Activated B cell treated with CpG ODN at 0.5 μM for 24 hours (primary cell): ENCODE results near the gene THSD4. TPM values are rescaled to one million over a fixed set of nuclear protein-coding genes. Genes with fewer than 3 reads are reported as not detected.
A peak's percentile ranks its signal among the peaks of the same experiment; 100 is the strongest.

Experiments used
- ATAC-seq: fragments of 200-7000 bp; cut with Tn5 transposase; one replicate; pipeline ENCODE4 v1.10.0; 2021; ENCODE audit warnings: low read depth, mild to moderate bottlenecking, moderate library complexity
- CTCF ChIA-PET: fragments of 350-600 bp; sonication (Branson Sonifier 250); formaldehyde crosslinking; loops from one replicate; lab custom pipeline; 2021; ENCODE audit warnings: antibody characterized with exemption; lab: Charles Lee
- POLR2A ChIA-PET: fragments of 350-600 bp; sonication (Branson Sonifier 250); formaldehyde crosslinking; loops from one replicate; lab custom pipeline; 2021; ENCODE audit warnings: antibody characterized with exemption; lab: Charles Lee
- DNase-seq: peaks from one replicate; pipeline ENCODE4 v3.0.0; 2022
- H3K27ac Mint-ChIP-seq: one replicate; pipeline ENCODE4 v1.8.0; 2020; ENCODE audit warnings: mixed read lengths
- H3K27me3 Mint-ChIP-seq: one replicate; pipeline ENCODE4 v1.8.0; 2021; ENCODE audit warnings: mixed read lengths
- H3K36me3 Mint-ChIP-seq: one replicate; pipeline ENCODE4 v1.8.0; 2021; ENCODE audit warnings: low read depth, mixed read lengths
- H3K4me1 Mint-ChIP-seq: one replicate; pipeline ENCODE4 v1.8.0; 2021; ENCODE audit warnings: mixed read lengths
- H3K4me3 Mint-ChIP-seq: one replicate; pipeline ENCODE4 v1.8.0; 2020; ENCODE audit warnings: mild to moderate bottlenecking, mixed read lengths
- H3K9me3 Mint-ChIP-seq: one replicate; pipeline ENCODE4 v1.8.0; 2020; ENCODE audit warnings: mixed read lengths
- CTCF ChIP-seq: fragments of 200-600 bp; IDR thresholded peaks from one replicate; pipeline ENCODE4 v1.8.0; 2022; ENCODE audit warnings: antibody characterized with exemption, mild to moderate bottlenecking
- intact Hi-C: fragments of 100-400 bp; cut with micrococcal nuclease; formaldehyde crosslinking; loops from one replicate; pipeline ENCODE4 v1.15.1; 2024
- total RNA-seq: library from RNA; stranded (reverse); gene quantifications from 2 replicates; pipeline ENCODE4 v1.2.3, GENCODE V29; 2022

The THSD4 gene
- total RNA-seq, 1 donor from 2014 or later = not detected

GRCh38 chr15:71776304-71776703 lies 661.0 kb downstream of the THSD4 start:
- CTCF ChIA-PET = interaction anchor here (1.8 kb wide), 1 partner anchor 380 kb away, joined by 7 read pairs; no protein-coding TSS in a partner anchor

GRCh38 chr15:71777216-71777943 lies 662.1 kb downstream of the THSD4 start:
- no peak for ATAC-seq
- Mint-ChIP-seq H3K9me3 (no peaks in the 10 kb centered on the region), H3K4me1 (peaks cover 5% of the 10 kb centered on the region), H3K27me3 (peaks cover 14% of the 10 kb centered on the region), H3K36me3 (no peaks in the 10 kb centered on the region), H3K4me3 (no peak overlapping the region), H3K27ac (no peak overlapping the region)
- ChIA-PET CTCF (interaction anchor here (2.5 to 5.1 kb wide), 2 partner anchors 33 to 379 kb away, joined by 6 to 50 read pairs; no protein-coding TSS in a partner anchor), POLR2A (no interaction called here)
- intact Hi-C loops = no loop called here
- TF ChIP-seq CTCF = no peak
- no peak for DNase-seq

More at GRCh38 chr15:71776304-71776703, 661.0 kb downstream of the THSD4 start:
- Mint-ChIP-seq H3K27ac (no peak overlapping the region), H3K36me3 (no peaks in the 10 kb centered on the region), H3K4me1 (peaks cover 5% of the 10 kb centered on the region), H3K9me3 (no peaks in the 10 kb centered on the region), H3K27me3 (peaks cover 10% of the 10 kb centered on the region), H3K4me3 (no peak overlapping the region)
- no peak for TF ChIP-seq CTCF
- DNase-seq = no peak
- intact Hi-C loops = no loop called here
- ATAC-seq = no peak
- POLR2A ChIA-PET = no interaction called here

- intact Hi-C loops = no loop called here
- DNase-seq (no peak), ATAC-seq (no peak)
- TF ChIP-seq CTCF = no peak
- H3K9me3 Mint-ChIP-seq = no peaks in the 10 kb centered on the region
- CTCF ChIA-PET = interaction anchor here (0.6 to 5.1 kb wide), 8 partner anchors 8 to 377 kb away, joined by 3 to 50 read pairs (median 3); no protein-coding TSS in a partner anchor
- peaks cover 5% of the 10 kb centered on the region for H3K4me1 Mint-ChIP-seq
- no peak overlapping the region for H3K27ac Mint-ChIP-seq
- H3K27me3 Mint-ChIP-seq = peaks cover 14% of the 10 kb centered on the region
- POLR2A ChIA-PET = no interaction called here
- H3K36me3 Mint-ChIP-seq = no peaks in the 10 kb centered on the region
- H3K4me3 Mint-ChIP-seq = no peak overlapping the region
Observed at GRCh38 chr15:71779073-71779797, 664.0 kb downstream of the THSD4 start.

GRCh38 chr15:71780115-71780976 lies 665.1 kb downstream of the THSD4 start:
- ChIA-PET POLR2A (interaction anchor here (1.0 kb wide), 1 partner anchor 338 kb away, joined by 3 read pairs; the partner anchor contains the start of genes MYO9A and SENP8), CTCF (interaction anchor here (0.7 to 5.1 kb wide), 8 partner anchors 8 to 376 kb away, joined by 3 to 50 read pairs (median 5); no protein-coding TSS in a partner anchor)
- Mint-ChIP-seq H3K4me3 (no peak overlapping the region), H3K27ac (no peak overlapping the region), H3K4me1 (peaks cover 5% of the 10 kb centered on the region), H3K9me3 (no peaks in the 10 kb centered on the region), H3K27me3 (peaks cover 14% of the 10 kb centered on the region), H3K36me3 (no peaks in the 10 kb centered on the region)
- TF ChIP-seq CTCF = no peak
- ATAC-seq = peak; percentile 54
- intact Hi-C loops = loop anchor here (1.0 kb wide), 1 partner anchor 376 kb away; no protein-coding TSS in a partner anchor
- no peak for DNase-seq
